IPS-18a (cell line): ENCODE results near the gene NR5A1.

Experiments
- H3K27ac ChIP-seq: one replicate; pipeline ENCODE4 v1.5.1; 2013; ENCODE audit warnings: low read length
- H3K27me3 ChIP-seq: one replicate; pipeline ENCODE4 v1.6.1; 2013; ENCODE audit warnings: mild to moderate bottlenecking, low read length; ENCODE audit not compliant: control insufficient read depth, insufficient read depth
- H3K36me3 ChIP-seq: one replicate; pipeline ENCODE4 v1.6.1; 2013; ENCODE audit warnings: low read depth, low read length; ENCODE audit not compliant: control insufficient read depth
- H3K4me1 ChIP-seq: one replicate; pipeline ENCODE4 v1.6.1; 2013; ENCODE audit warnings: low read depth, low read length; ENCODE audit not compliant: control insufficient read depth
- H3K4me3 ChIP-seq: one replicate; pipeline ENCODE4 v1.5.1; 2013; ENCODE audit warnings: low read length
- H3K9ac ChIP-seq: one replicate; pipeline ENCODE4 v1.6.1; 2013; ENCODE audit warnings: mild to moderate bottlenecking, low read length, moderate library complexity
- H3K9me3 ChIP-seq: one replicate; pipeline ENCODE4 v1.6.1; 2013; ENCODE audit warnings: low read depth, low read length; ENCODE audit not compliant: control insufficient read depth

Gene NR5A1

DNA sequence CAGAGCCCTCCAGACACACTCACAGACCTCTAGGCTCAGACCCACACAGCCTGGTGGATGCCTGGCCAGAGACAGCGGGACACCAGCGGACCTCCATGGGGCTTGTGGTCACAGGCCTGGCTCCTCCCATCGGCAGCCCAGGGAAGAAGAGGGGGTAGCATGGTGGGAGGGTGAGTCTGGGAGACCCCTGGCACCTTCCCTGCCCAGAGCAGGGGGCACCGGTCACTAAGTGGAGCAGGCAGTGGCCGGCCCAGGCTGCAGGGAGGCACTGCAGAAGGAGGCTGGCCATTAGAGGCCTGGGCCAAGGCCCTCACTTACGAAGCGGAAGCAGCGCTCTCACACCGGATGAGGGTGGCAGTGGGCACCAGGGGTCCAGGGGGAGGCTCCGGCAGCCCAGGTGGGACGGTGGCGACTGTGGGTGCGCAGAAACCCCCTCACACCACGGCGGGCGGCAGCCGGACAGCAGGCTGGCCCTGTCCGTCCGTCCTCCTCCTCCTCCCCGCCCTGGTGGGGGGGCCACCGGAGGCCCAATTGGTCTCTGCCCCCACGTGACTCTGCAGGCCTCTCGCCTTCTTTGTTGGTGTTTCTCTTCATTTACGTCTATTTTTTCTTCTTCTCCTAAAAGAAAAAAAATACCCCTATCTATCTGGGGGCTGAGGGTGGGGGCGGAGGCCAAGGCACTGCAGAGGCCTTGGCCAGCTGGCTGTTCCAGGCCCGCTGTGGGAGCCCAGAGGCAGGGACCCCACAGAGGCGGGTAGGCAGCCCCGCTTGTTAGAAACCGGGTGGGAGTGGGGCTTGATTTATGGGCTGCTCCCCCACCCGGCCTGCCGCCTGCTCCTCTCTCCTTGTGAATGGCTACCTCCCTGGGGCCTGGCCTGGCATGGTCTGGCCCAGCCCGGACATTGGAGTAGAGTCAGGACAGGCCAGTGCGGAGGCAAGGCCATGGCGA, at the start of gene NR5A1:
Gene NR5A1, minus strand, starts transcription at position 469 of the 949 bp plus-strand sequence. CDS start 4,004 bp downstream, outside the sequence.
- no peaks in the 10 kb centered on the region for H3K36me3 ChIP-seq
- no peak within 1 kb of the TSS for H3K27ac ChIP-seq
- H3K9me3 ChIP-seq, result no peaks in the 10 kb centered on the region
- peaks cover 46% of the 10 kb centered on the region for H3K27me3 ChIP-seq
- no peak within 1 kb of the TSS for H3K9ac ChIP-seq
- peaks cover 9% of the 10 kb centered on the region for H3K4me1 ChIP-seq
- no peak within 1 kb of the TSS for H3K4me3 ChIP-seq

DNA sequence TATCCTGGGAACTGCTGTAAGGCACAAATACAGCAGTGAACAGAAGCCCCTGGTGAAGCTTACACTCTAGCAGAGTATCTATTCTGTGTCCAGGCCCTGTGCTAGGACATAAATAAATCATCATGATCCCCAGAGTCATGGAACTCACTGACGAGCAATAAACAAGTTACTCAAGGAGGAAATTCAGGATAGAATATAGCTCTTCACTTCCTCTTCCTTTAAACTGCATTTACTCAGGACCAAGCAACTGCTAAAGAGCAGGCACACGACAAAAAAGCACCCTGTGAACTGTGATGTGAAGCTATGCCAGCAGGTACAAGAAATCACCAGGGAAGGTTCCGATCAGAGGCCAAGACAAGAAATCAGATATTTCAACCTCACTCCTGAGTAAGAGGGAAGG, 47.8 kb upstream of the NR5A1 start:
- Histone ChIP-seq H3K27me3 (no peaks in the 10 kb centered on the region), H3K4me3 (no peak overlapping the region), H3K4me1 (peaks cover 4% of the 10 kb centered on the region), H3K27ac (no peak overlapping the region), H3K9me3 (no peaks in the 10 kb centered on the region), H3K9ac (no peak overlapping the region), H3K36me3 (peaks cover 7% of the 10 kb centered on the region)

DNA sequence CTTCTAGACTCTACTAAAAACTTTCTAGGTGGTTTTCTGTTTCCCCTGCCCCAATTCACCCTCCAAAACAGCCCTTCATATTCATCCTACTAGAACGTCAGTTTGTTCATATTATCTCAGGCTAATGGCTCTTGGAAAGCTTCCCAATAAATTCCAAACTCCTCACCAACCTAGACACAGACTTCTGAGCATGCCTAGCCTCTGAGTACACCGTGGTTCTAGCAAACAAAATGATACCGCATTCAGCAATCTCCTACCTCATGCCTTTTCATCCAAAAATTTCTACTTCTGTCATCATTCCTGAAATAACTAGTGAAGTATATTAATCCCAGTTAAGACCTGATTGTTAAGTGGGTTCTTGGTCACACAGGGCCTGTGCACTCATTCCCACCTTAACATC, 46.5 kb upstream of the NR5A1 start:
- H3K4me1 ChIP-seq, result peaks cover 4% of the 10 kb centered on the region
- H3K4me3 ChIP-seq, result no peak overlapping the region
- H3K27ac ChIP-seq, result no peak overlapping the region
- H3K9me3 ChIP-seq, result no peaks in the 10 kb centered on the region
- H3K36me3 ChIP-seq, result peaks cover 7% of the 10 kb centered on the region
- no peak overlapping the region for H3K9ac ChIP-seq
- no peaks in the 10 kb centered on the region for H3K27me3 ChIP-seq

DNA sequence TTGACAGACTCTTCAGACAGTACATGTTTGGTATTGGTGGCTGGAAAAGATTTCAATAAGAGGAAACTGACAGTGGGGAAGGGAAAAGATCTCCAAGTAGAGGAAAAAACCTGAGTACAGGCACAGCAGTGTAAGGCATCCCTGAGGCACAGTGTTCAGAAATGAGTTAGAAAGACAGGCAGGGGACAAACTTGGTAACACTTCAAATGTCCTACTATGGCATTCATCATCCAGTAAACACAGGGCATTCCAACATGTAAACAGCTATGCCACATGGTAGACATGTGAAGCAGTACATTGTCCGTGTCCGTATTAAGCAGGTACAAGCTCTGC, 45.0 kb upstream of the NR5A1 start:
- Histone ChIP-seq H3K9ac (no peak overlapping the region), H3K4me1 (no peaks in the 10 kb centered on the region), H3K9me3 (no peaks in the 10 kb centered on the region), H3K27ac (no peak overlapping the region), H3K27me3 (no peaks in the 10 kb centered on the region), H3K4me3 (no peak overlapping the region), H3K36me3 (peaks cover 7% of the 10 kb centered on the region)

DNA sequence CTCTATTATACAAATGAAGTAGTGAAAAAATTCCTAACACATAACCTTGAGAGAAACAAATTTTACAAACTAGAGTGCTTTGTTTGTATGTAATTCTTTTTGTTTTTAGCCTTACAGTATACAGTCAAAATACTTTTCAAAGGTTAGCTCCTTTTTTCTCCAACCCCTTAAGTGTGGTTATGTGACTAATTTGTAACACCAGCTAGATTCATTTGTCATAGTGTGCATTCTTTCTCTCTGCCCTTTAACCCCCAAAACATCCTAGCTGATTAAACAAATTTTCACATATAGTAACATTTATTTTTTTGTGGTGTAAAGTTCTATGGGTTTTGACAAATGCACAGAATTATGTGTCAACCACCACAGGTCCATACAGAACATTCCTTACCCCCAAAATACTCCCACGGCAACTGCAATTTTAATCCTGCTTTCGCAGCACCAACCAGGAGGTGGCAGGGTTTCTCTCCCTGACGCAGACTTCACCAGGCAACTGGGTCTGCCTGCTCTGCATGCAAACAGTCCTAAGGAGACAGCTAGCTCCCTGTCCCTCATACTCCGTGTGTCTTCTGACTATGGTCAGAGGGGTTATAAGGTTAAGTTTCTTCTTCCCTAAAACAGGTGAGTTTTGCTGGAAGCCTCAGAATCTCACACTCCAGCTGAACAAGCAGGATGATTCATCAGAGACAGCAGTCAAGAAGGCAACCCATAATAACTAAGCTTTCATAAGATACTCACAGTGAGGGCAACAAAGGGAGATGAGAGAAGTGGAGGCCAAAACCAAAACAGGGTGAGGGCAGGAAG, 44.5 kb upstream of the NR5A1 start:
- Histone ChIP-seq H3K27me3 (no peaks in the 10 kb centered on the region), H3K36me3 (peaks cover 7% of the 10 kb centered on the region), H3K4me3 (no peak overlapping the region), H3K4me1 (no peaks in the 10 kb centered on the region), H3K9ac (no peak overlapping the region), H3K9me3 (no peaks in the 10 kb centered on the region), H3K27ac (no peak overlapping the region)

DNA sequence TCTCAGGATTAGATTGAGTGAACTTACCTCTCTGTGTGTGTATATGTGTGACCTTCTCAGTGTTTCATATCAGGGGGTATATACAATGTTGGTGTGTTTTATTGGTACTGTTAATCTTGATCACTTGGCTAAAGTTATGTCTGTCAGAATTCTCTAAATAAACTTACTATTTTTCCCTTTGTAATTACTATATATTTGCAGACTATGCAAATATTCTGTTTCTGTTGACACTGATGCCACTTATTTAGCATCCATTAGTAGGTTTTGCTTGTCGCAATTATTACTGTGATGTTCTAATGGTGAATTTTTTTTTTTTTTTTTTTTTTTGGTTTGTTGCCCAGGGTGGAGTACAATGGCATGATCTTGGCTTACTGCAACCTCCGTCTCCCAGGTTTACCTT, 42.9 kb upstream of the NR5A1 start:
- Histone ChIP-seq H3K27ac (no peak overlapping the region), H3K9ac (no peak overlapping the region), H3K9me3 (no peaks in the 10 kb centered on the region), H3K4me1 (no peaks in the 10 kb centered on the region), H3K27me3 (no peaks in the 10 kb centered on the region), H3K4me3 (no peak overlapping the region), H3K36me3 (peaks cover 7% of the 10 kb centered on the region)

- H3K27me3 ChIP-seq, result no peaks in the 10 kb centered on the region
- H3K9me3 ChIP-seq, result no peaks in the 10 kb centered on the region
- H3K4me1 ChIP-seq, result no peaks in the 10 kb centered on the region
- no peak overlapping the region for H3K27ac ChIP-seq
- no peak overlapping the region for H3K9ac ChIP-seq
- H3K36me3 ChIP-seq, result peaks cover 2% of the 10 kb centered on the region
- H3K4me3 ChIP-seq, result no peak overlapping the region
Measured at GRCh38 chr9:124549016-124549415, 41.8 kb upstream of the NR5A1 start.

- Histone ChIP-seq H3K9ac (no peak overlapping the region), H3K4me1 (no peaks in the 10 kb centered on the region), H3K36me3 (peaks cover 28% of the 10 kb centered on the region), H3K9me3 (no peaks in the 10 kb centered on the region), H3K4me3 (no peak overlapping the region), H3K27ac (no peak overlapping the region), H3K27me3 (no peaks in the 10 kb centered on the region)
Measured at GRCh38 chr9:124544535-124544934, 37.3 kb upstream of the NR5A1 start.

DNA sequence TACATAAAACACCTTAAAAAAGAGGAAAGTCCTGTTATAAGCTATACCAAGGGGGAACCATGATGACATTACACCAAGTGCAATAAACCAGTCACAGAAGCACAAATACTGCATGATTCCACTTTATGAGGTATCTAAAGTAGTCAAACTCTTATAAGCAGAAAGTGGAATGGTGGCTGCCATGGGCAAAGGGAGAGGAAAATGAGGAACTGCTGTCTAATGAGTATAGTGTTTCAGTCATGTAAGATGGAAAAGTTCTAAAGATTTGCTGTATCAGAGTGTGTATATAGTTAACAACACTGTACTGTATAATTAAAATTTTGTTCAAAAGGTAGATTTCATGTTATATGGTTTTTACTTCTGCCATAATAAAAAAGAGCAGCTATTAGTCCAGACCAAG, 34.6 kb upstream of the NR5A1 start:
- Histone ChIP-seq H3K27me3 (no peaks in the 10 kb centered on the region), H3K9ac (no peak overlapping the region), H3K4me1 (no peaks in the 10 kb centered on the region), H3K27ac (no peak overlapping the region), H3K4me3 (no peak overlapping the region), H3K36me3 (peaks cover 48% of the 10 kb centered on the region), H3K9me3 (no peaks in the 10 kb centered on the region)

GRCh38 chr9:124537926-124538325, 30.7 kb upstream of the NR5A1 start:
- Histone ChIP-seq H3K4me3 (no peak overlapping the region), H3K9ac (no peak overlapping the region), H3K9me3 (no peaks in the 10 kb centered on the region), H3K27ac (no peak overlapping the region), H3K27me3 (no peaks in the 10 kb centered on the region), H3K36me3 (peaks cover 65% of the 10 kb centered on the region), H3K4me1 (no peaks in the 10 kb centered on the region)

GRCh38 chr9:124535846-124536245, 28.6 kb upstream of the NR5A1 start:
- no peaks in the 10 kb centered on the region for H3K9me3 ChIP-seq
- no peak overlapping the region for H3K9ac ChIP-seq
- H3K4me1 ChIP-seq, result no peaks in the 10 kb centered on the region
- no peaks in the 10 kb centered on the region for H3K27me3 ChIP-seq
- H3K36me3 ChIP-seq, result peaks cover 73% of the 10 kb centered on the region
- no peak overlapping the region for H3K4me3 ChIP-seq
- H3K27ac ChIP-seq, result no peak overlapping the region
